H9 (cell line): ENCODE results near the gene TPGS2. TPM values are rescaled to one million over a fixed set of nuclear protein-coding genes. Genes with fewer than 3 reads are reported as not detected.

Experiments
- DNase-seq: peaks from one replicate; pipeline ENCODE4 v3.0.0-alpha.2; 2017
- H2AFZ ChIP-seq: one replicate; pipeline ENCODE4 v1.6.1; 2013; ENCODE audit warnings: mild to moderate bottlenecking, low read length, control low read depth, moderate library complexity
- H2AK5ac ChIP-seq: 2 replicates; pipeline ENCODE4 v1.6.1; 2013; ENCODE audit warnings: low read length, control low read depth, mixed read lengths; ENCODE audit not compliant: insufficient read length
- H2BK120ac ChIP-seq: one replicate; pipeline ENCODE4 v1.6.1; 2013; ENCODE audit warnings: low read depth, mild to moderate bottlenecking, low read length, control low read depth, inconsistent platforms; ENCODE audit not compliant: poor library complexity, severe bottlenecking
- H2BK12ac ChIP-seq: 2 replicates; pipeline ENCODE4 v1.6.1; 2013; ENCODE audit warnings: low read length, control low read depth, mixed read lengths, low read depth; ENCODE audit not compliant: insufficient read length
- H2BK15ac ChIP-seq: 2 replicates; pipeline ENCODE4 v1.6.1; 2013; ENCODE audit warnings: low read depth, low read length, control low read depth
- H2BK20ac ChIP-seq: one replicate; pipeline ENCODE4 v1.6.1; 2013; ENCODE audit warnings: low read depth, mild to moderate bottlenecking, low read length, control low read depth, inconsistent platforms; ENCODE audit not compliant: poor library complexity, severe bottlenecking
- H2BK5ac ChIP-seq: 2 replicates; pipeline ENCODE4 v1.6.1; 2013; ENCODE audit warnings: low read length, control low read depth, mixed read lengths; ENCODE audit not compliant: insufficient read length
- H3K14ac ChIP-seq: 2 replicates; pipeline ENCODE4 v1.6.1; 2013; ENCODE audit warnings: low read length, control low read depth; ENCODE audit not compliant: insufficient read depth
- H3K18ac ChIP-seq: 2 replicates; pipeline ENCODE4 v1.6.1; 2013; ENCODE audit warnings: low read depth, mild to moderate bottlenecking, mixed read lengths, low read length, control low read depth; ENCODE audit not compliant: insufficient read length
- H3K23ac ChIP-seq: 2 replicates; pipeline ENCODE4 v1.6.1; 2013; ENCODE audit warnings: low read length, control low read depth, mixed read lengths, low read depth; ENCODE audit not compliant: insufficient read length
- H3K23me2 ChIP-seq: 2 replicates; pipeline ENCODE4 v1.6.1; 2013; ENCODE audit warnings: low read depth, mild to moderate bottlenecking, mixed read lengths, low read length, control low read depth; ENCODE audit not compliant: insufficient read length, poor library complexity, severe bottlenecking
- H3K27ac ChIP-seq: 2 replicates; pipeline ENCODE4 v1.5.1; 2013; ENCODE audit warnings: low read length, control low read depth, mixed read lengths, low read depth; ENCODE audit not compliant: insufficient read length
- H3K27me3 ChIP-seq: 2 replicates; pipeline ENCODE4 v1.6.1; 2013; ENCODE audit warnings: low read length, control low read depth, inconsistent platforms; ENCODE audit not compliant: insufficient read depth
- H3K4ac ChIP-seq: 2 replicates; pipeline ENCODE4 v1.6.1; 2013; ENCODE audit warnings: low read depth, mild to moderate bottlenecking, control low read depth, inconsistent platforms, low read length, moderate library complexity
- H3K4me1 ChIP-seq: 2 replicates; pipeline ENCODE4 v1.6.1; 2013; ENCODE audit warnings: low read length, control low read depth, inconsistent platforms; ENCODE audit not compliant: insufficient read depth
- H3K4me2 ChIP-seq: 2 replicates; pipeline ENCODE4 v1.6.1; 2013; ENCODE audit warnings: low read length, control low read depth, mixed read lengths; ENCODE audit not compliant: insufficient read length, insufficient read depth
- H3K56ac ChIP-seq: 2 replicates; pipeline ENCODE4 v1.6.1; 2013; ENCODE audit warnings: low read depth, mild to moderate bottlenecking, mixed read lengths, low read length, control low read depth; ENCODE audit not compliant: insufficient read length
- H3K79me1 ChIP-seq: 2 replicates; pipeline ENCODE4 v1.6.1; 2013; ENCODE audit warnings: low read depth, mild to moderate bottlenecking, moderate library complexity, low read length, control low read depth, inconsistent platforms; ENCODE audit not compliant: insufficient read depth, poor library complexity, severe bottlenecking
- H3K79me2 ChIP-seq: 2 replicates; pipeline ENCODE4 v1.6.1; 2013; ENCODE audit warnings: low read length, control low read depth, inconsistent platforms; ENCODE audit not compliant: insufficient read depth
- H3K9ac ChIP-seq: 2 replicates; pipeline ENCODE4 v1.6.1; 2013; ENCODE audit warnings: low read length, control low read depth, mixed read lengths; ENCODE audit not compliant: insufficient read length; ENCODE audit errors: extremely low read depth
- H3K9me3 ChIP-seq: one replicate; pipeline ENCODE4 v1.6.1; 2013; ENCODE audit warnings: low read depth, low read length, inconsistent platforms; ENCODE audit not compliant: control insufficient read depth
- H3T11ph ChIP-seq: one replicate; pipeline ENCODE4 v1.6.1; 2013; ENCODE audit warnings: mild to moderate bottlenecking, low read length, control low read depth, inconsistent platforms
- H4K20me1 ChIP-seq: one replicate; pipeline ENCODE4 v1.6.1; 2013; ENCODE audit not compliant: control insufficient read depth, insufficient read length, insufficient read depth
- H4K5ac ChIP-seq: 2 replicates; pipeline ENCODE4 v1.6.1; 2013; ENCODE audit warnings: low read depth, mild to moderate bottlenecking, mixed read lengths, low read length, control low read depth; ENCODE audit not compliant: insufficient read length
- H4K8ac ChIP-seq: replicated peaks from 2 replicates; pipeline ENCODE4 v1.6.1; 2013; ENCODE audit warnings: low read length, control low read depth, mixed read lengths, low read depth; ENCODE audit not compliant: insufficient read length
- H4K91ac ChIP-seq: 2 replicates; pipeline ENCODE4 v1.6.1; 2013; ENCODE audit warnings: low read depth, mild to moderate bottlenecking, moderate library complexity, mixed read lengths, low read length, control low read depth; ENCODE audit not compliant: insufficient read length
- H3K27ac Mint-ChIP-seq, 3 experiments: 2 replicates in 2 of 3; 3 replicates in 1 of 3; pipeline ENCODE4 v1.8.0; 2020 to 2021; ENCODE audit warnings: mixed read lengths in 3 of 3, mild to moderate bottlenecking in 1 of 3, moderate library complexity in 1 of 3
- H3K27me3 Mint-ChIP-seq: 2 replicates; pipeline ENCODE4 v1.8.0; 2021; ENCODE audit warnings: low read depth, mild to moderate bottlenecking, moderate library complexity, mixed read lengths
- H3K36me3 Mint-ChIP-seq, 3 experiments: 2 replicates in 2 of 3; 3 replicates in 1 of 3; pipeline ENCODE4 v1.8.0; 2020 to 2021; ENCODE audit warnings: low read depth in 3 of 3, mixed read lengths in 3 of 3; ENCODE audit not compliant: insufficient read depth in 1 of 3
- H3K4me1 Mint-ChIP-seq, 2 experiments: 2 replicates each; pipeline ENCODE4 v1.8.0; 2020; ENCODE audit warnings: mixed read lengths in 2 of 2
- H3K4me3 Mint-ChIP-seq, 2 experiments: 2 replicates in 1 of 2; 3 replicates in 1 of 2; pipeline ENCODE4 v1.8.0; 2020 to 2021; ENCODE audit warnings: mild to moderate bottlenecking in 2 of 2, mixed read lengths in 2 of 2, moderate library complexity in 1 of 2
- H3K9me3 Mint-ChIP-seq, 2 experiments: 2 replicates in 1 of 2; 3 replicates in 1 of 2; pipeline ENCODE4 v1.8.0; 2020; ENCODE audit warnings: mild to moderate bottlenecking in 2 of 2, mixed read lengths in 2 of 2, moderate library complexity in 1 of 2
- CTCF ChIP-seq: fragments of 200-600 bp; sonication (generic); conservative IDR thresholded peaks from 3 replicates; pipeline ENCODE4 v1.8.0; 2021; ENCODE audit warnings: antibody characterized with exemption, mild to moderate bottlenecking
- WGBS: extraction: QIAGEN DNeasy Blood & Tissue Kit; methylation state at CpG from one replicate; pipeline ENCODE4 v1.1.7; 2013; ENCODE audit warnings: missing lambda C conversion rate, low lambda C conversion rate, mixed read lengths; ENCODE audit not compliant: insufficient read length; ENCODE audit errors: extremely low coverage; 5-methylcytosine and 5-hydroxymethylcytosine counted together
- total RNA-seq: library from RNA; stranded (reverse); gene quantifications from 2 replicates; pipeline ENCODE4 v1.2.1, GENCODE V29; 2021

The TPGS2 gene
- total RNA-seq, 1 experiment from 2014 or later = 147 TPM

- no peak overlapping the region for H2BK5ac ChIP-seq
- H3K14ac ChIP-seq = no peak overlapping the region; the same call in 1 of the 2 replicates
- H4K91ac ChIP-seq = no peak overlapping the region
- no peak overlapping the region for H3T11ph ChIP-seq
- DNase-seq = no peak
- Mint-ChIP-seq H3K27me3 (peaks cover 1% of the 10 kb centered on the region; the same call in 1 of the 2 replicates), H3K4me3 (no peak overlapping the region), H3K27ac (no peak overlapping the region; a peak in 1 of 7 replicates), H3K9me3 (no peaks in the 10 kb centered on the region), H3K36me3 (no peaks in the 10 kb centered on the region; a peak in 1 of 7 replicates), H3K4me1 (peaks cover 10 to 11% of the 10 kb centered on the region in 2 experiments)
- H2BK12ac ChIP-seq = no peak overlapping the region
- H4K20me1 ChIP-seq = no peaks in the 10 kb centered on the region
- H2BK15ac ChIP-seq = no peak overlapping the region
- no peaks in the 10 kb centered on the region for H3K23me2 ChIP-seq
- no peaks in the 10 kb centered on the region for H3K79me1 ChIP-seq
- no peak overlapping the region for H2AK5ac ChIP-seq
- peaks cover 2% of the 10 kb centered on the region; the same call in 1 of the 2 replicates for H3K4me1 ChIP-seq
- no peak overlapping the region for H2AFZ ChIP-seq
- H3K23ac ChIP-seq = no peak overlapping the region
- no CpG with 5 or more reads among the region's 4 CpGs for WGBS
- H3K27me3 ChIP-seq = no peaks in the 10 kb centered on the region
- H3K4ac ChIP-seq = no peak overlapping the region
- no peak overlapping the region for H3K18ac ChIP-seq
- H4K8ac ChIP-seq = no peak overlapping the region
- no peak overlapping the region for H3K9ac ChIP-seq
- no peak overlapping the region for H3K56ac ChIP-seq
- no peak overlapping the region for H4K5ac ChIP-seq
- H2BK20ac ChIP-seq = no peak overlapping the region
- TF ChIP-seq CTCF = no peak
- H3K4me2 ChIP-seq = no peak overlapping the region
- H3K79me2 ChIP-seq = no peaks in the 10 kb centered on the region
- no peak overlapping the region for H3K27ac ChIP-seq
- no peak overlapping the region for H2BK120ac ChIP-seq
- no peaks in the 10 kb centered on the region for H3K9me3 ChIP-seq
Measured at GRCh38 chr18:36771245-36771644, 57.6 kb downstream of the TPGS2 start.
